GM21717 (cell line): Measurements from ENCODE around the gene SIPA1L3.

Experiments
- ATAC-seq: cut with Tn5 transposase; IDR thresholded peaks from one replicate; pipeline ENCODE4 v1.9.1; 2021; ENCODE audit warnings: mild to moderate bottlenecking, moderate library complexity; ENCODE audit not compliant: unreplicated experiment

SIPA1L3 gene

GRCh38 chr19:38250821-38251563, 344.0 kb downstream of the SIPA1L3 start:
- no peak for ATAC-seq

GRCh38 chr19:38251564-38252051, 344.6 kb downstream of the SIPA1L3 start:
- ATAC-seq, result no peak

GRCh38 chr19:38252385-38252784, 345.4 kb downstream of the SIPA1L3 start:
- no peak for ATAC-seq

- no peak for ATAC-seq
Measured at GRCh38 chr19:38252941-38253691, 346.1 kb downstream of the SIPA1L3 start.

GRCh38 chr19:38253788-38254187, 346.8 kb downstream of the SIPA1L3 start:
- no peak for ATAC-seq

- no peak for ATAC-seq
Measured at GRCh38 chr19:38255383-38256014, 348.5 kb downstream of the SIPA1L3 start.
